Measurements from ENCODE around the gene INF2.

The INF2 gene

GRCh38 chr14:104766863-104767633 lies 77.6 kb downstream of the INF2 start:
- DNase-seq: no peak

GRCh38 chr14:104767634-104767918 lies 78.2 kb downstream of the INF2 start:
- no peak for DNase-seq

- peak in 57 of 58 donors; percentile 40 to 94 (median 76) for DNase-seq
Observed at GRCh38 chr14:104768437-104769323, 79.3 kb downstream of the INF2 start.

GRCh38 chr14:104769324-104770071 lies 80.1 kb downstream of the INF2 start:
- no peak for DNase-seq

GRCh38 chr14:104770072-104770579 lies 80.7 kb downstream of the INF2 start:
- peak in 1 of 58 donors; percentile 29 for DNase-seq

- DNase-seq: no peak
Observed at GRCh38 chr14:104770851-104771272, 81.4 kb downstream of the INF2 start.

GRCh38 chr14:104771374-104771773 lies 82.0 kb downstream of the INF2 start:
- no peak for DNase-seq

Measured in anterior cingulate cortex (tissue), 58 donors.